ENCODE data around the gene PILRA.

GRCh38 chr7:100370746-100371145 lies 2.5 kb upstream of the PILRA start:
- no peak for TF ChIP-seq EZH2phosphoT487 (IDR thresholded peaks at IDR 0.05; ENCODE audit: low read depth, severe bottlenecking, unreplicated experiment)
- TF ChIP-seq CTCF (IDR thresholded peaks at IDR 0.05; ENCODE audit: poor library complexity), result no peak

All from hepatocyte (in vitro differentiated cells).